SK-N-SH (cell line): Measurements from ENCODE around the gene PSMG4.
A peak's percentile ranks its signal among the peaks of the same experiment; 100 is the strongest.

ENCODE experiments used
- FOSL2 ChIP-seq: IDR thresholded peaks from 2 replicates; pipeline ENCODE4 v1.4.0; 2012; ENCODE audit warnings: low read depth, mild to moderate bottlenecking, moderate library complexity, borderline replicate concordance
- FOXM1 ChIP-seq: IDR thresholded peaks from 2 replicates; pipeline ENCODE4 v1.4.0; 2012; ENCODE audit warnings: low read depth, mild to moderate bottlenecking
- GABPA ChIP-seq: IDR thresholded peaks from 2 replicates; pipeline ENCODE4 v1.4.0; 2012; ENCODE audit warnings: low read depth, mild to moderate bottlenecking
- JUND ChIP-seq: IDR thresholded peaks from 2 replicates; pipeline ENCODE4 v1.4.0; 2012
- NFIC ChIP-seq: IDR thresholded peaks from 2 replicates; pipeline ENCODE4 v1.4.0; 2012; ENCODE audit warnings: borderline replicate concordance
- POLR2AphosphoS5 ChIP-seq: IDR thresholded peaks from 2 replicates; pipeline ENCODE4 v1.6.1; 2012; ENCODE audit warnings: low read depth, low read length
- RAD21 ChIP-seq: IDR thresholded peaks from 2 replicates; pipeline ENCODE4 v1.6.1; 2012; ENCODE audit warnings: mild to moderate bottlenecking, low read length
- RCOR1 ChIP-seq: fragments of 150-350 bp; IDR thresholded peaks from 2 replicates; pipeline ENCODE4 v1.6.1; 2017; ENCODE audit warnings: antibody characterized with exemption, low read length
- TAF1 ChIP-seq: IDR thresholded peaks from 2 replicates; pipeline ENCODE4 v1.6.1; 2012; ENCODE audit warnings: low read depth, mild to moderate bottlenecking, low read length, moderate library complexity, borderline replicate concordance
- TF ChIP-seq, protein P1 (sequence below): fragments of 200-600 bp; sonication (generic); IDR thresholded peaks from 2 replicates; pipeline ENCODE4 v1.6.1; 2017; ENCODE audit warnings: antibody characterized with exemption, mild to moderate bottlenecking, moderate library complexity

DNA sequence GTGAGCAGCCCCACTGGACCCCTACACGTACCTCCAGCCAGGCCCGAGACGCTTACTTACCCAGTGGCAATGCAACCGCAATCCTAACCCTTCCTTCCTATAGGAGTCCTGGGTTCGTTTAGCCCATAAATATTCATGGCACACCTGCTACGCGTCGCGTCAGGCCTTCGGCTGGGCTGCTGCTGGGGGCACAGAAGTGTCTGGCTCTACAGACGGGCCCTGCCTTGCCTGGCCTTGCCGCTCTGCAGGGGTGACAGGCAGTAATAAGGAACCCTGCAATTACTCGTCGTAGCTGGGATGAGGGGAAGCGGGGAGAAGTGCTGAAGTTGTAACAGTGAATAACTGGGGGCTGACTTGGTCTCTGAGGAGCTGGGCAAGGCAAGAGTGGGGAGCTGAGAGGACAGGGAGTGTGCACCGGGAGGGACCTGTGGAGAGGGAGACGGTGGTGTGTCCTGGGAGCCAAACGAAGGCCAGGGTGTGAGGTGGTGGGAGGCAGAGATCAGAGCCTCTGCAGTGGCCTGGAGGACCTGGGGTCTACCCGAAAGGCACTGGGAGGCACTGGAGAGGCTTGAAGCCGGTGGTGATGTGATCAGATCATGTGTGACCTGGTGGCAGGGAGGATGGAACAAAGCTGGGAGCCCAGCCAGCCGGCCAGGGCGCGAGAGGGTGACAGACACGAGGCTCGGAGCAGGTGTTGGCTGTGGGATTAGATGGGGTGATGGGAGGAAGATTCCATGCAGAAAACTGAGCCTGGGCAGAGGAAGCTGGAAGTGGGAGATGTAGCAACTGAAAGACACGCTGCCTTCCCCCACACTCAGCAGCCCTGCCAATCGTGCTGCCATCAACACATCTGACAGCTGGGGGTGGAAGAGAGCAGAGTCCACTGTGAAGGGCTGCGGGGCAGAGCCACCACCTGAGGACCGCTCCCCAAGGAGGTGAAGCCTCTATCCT lies 36.4 kb downstream of the PSMG4 start:
- TF ChIP-seq, protein P1, sequence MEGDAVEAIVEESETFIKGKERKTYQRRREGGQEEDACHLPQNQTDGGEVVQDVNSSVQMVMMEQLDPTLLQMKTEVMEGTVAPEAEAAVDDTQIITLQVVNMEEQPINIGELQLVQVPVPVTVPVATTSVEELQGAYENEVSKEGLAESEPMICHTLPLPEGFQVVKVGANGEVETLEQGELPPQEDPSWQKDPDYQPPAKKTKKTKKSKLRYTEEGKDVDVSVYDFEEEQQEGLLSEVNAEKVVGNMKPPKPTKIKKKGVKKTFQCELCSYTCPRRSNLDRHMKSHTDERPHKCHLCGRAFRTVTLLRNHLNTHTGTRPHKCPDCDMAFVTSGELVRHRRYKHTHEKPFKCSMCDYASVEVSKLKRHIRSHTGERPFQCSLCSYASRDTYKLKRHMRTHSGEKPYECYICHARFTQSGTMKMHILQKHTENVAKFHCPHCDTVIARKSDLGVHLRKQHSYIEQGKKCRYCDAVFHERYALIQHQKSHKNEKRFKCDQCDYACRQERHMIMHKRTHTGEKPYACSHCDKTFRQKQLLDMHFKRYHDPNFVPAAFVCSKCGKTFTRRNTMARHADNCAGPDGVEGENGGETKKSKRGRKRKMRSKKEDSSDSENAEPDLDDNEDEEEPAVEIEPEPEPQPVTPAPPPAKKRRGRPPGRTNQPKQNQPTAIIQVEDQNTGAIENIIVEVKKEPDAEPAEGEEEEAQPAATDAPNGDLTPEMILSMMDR = no peak; the same call in 1 of the 2 replicates
- TF ChIP-seq RCOR1 (no peak), JUND (no peak), GABPA (no peak), TAF1 (no peak), RAD21 (peak; percentile 22; the same call in 1 of the 2 replicates), NFIC (no peak), POLR2AphosphoS5 (no peak), FOXM1 (no peak), FOSL2 (no peak)
